ENCODE measurements around the gene SLIT1.

The SLIT1 gene

DNA sequence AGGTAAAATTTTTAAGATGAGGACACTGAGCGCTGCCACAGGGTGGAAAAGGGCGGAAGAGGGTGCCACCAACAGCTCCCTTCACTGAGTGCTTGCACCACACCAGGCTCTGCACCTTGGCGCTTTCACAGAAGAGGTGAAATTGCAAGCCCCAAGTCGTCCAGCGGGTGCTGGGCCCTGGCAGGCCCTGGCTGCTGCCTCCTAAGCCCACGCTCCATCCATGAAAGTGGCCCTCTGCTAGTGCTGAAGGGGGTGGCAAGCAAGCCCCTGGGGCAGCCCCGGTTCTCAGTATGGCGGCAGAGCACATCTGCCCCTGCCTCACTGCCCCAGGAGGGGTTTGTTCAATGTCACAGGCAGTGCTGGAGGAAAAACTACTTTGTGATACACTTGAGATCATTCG is 95.1 kb downstream of the SLIT1 start:
- Histone ChIP-seq H3K27me3 (ENCODE audit: insufficient read depth, low read length) (no peaks in the 10 kb centered on the region), H3K36me3 (ENCODE audit: insufficient read depth, low read length) (no peaks in the 10 kb centered on the region), H3K9me3 (ENCODE audit: low read length) (no peaks in the 10 kb centered on the region), H3K4me2 (ENCODE audit: low read length) (no peak overlapping the region), H3F3A (ENCODE audit: insufficient read depth, low read length) (no peaks in the 10 kb centered on the region), H2AFZ (ENCODE audit: low read length) (no peak overlapping the region), H3K9me2 (ENCODE audit: low read depth, low read length) (no peaks in the 10 kb centered on the region), H3K4me1 (ENCODE audit: insufficient read depth, low read length, severe bottlenecking) (peaks cover under 1% of the 10 kb centered on the region), H4K20me1 (ENCODE audit: insufficient read depth, low read length) (no peaks in the 10 kb centered on the region), H3K79me2 (ENCODE audit: insufficient read depth, low read length) (no peaks in the 10 kb centered on the region), H3K9ac (ENCODE audit: low read length) (no peak overlapping the region), H3K4me3 (ENCODE audit: low read depth, low read length, poor library complexity, severe bottlenecking) (no peak overlapping the region), H3K27ac (ENCODE audit: low read depth, low read length, poor library complexity, severe bottlenecking) (no peak overlapping the region)
- TF ChIP-seq, protein P1, sequence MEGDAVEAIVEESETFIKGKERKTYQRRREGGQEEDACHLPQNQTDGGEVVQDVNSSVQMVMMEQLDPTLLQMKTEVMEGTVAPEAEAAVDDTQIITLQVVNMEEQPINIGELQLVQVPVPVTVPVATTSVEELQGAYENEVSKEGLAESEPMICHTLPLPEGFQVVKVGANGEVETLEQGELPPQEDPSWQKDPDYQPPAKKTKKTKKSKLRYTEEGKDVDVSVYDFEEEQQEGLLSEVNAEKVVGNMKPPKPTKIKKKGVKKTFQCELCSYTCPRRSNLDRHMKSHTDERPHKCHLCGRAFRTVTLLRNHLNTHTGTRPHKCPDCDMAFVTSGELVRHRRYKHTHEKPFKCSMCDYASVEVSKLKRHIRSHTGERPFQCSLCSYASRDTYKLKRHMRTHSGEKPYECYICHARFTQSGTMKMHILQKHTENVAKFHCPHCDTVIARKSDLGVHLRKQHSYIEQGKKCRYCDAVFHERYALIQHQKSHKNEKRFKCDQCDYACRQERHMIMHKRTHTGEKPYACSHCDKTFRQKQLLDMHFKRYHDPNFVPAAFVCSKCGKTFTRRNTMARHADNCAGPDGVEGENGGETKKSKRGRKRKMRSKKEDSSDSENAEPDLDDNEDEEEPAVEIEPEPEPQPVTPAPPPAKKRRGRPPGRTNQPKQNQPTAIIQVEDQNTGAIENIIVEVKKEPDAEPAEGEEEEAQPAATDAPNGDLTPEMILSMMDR (IDR thresholded peaks at IDR 0.05; ENCODE audit: low read length): no peak
- no peak for TF ChIP-seq EZH2 (IDR thresholded peaks at IDR 0.05; ENCODE audit: borderline replicate concordance, low read length)

DNA sequence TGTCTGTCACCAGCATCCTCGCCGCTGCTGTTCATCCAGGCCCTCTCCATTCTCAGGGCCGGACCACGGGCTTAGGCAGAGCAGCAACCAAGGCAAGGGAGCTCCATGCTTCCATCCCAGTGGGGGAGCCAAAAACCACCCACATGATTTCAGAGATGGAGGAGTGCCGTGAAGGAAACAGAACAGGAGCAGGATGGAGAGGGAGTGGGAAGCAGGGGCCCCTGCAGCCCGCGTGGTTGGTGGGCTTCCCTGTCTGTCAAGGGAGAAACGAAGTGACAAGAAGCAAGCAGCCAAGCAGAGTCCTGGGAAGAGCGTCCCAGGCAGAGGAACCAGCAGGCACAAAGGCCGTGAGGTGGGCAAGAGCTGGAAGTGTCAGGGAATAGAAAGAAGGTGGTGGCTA is 95.7 kb downstream of the SLIT1 start:
- Histone ChIP-seq H3K79me2 (ENCODE audit: insufficient read depth, low read length) (no peaks in the 10 kb centered on the region), H3K4me3 (ENCODE audit: low read depth, low read length, poor library complexity, severe bottlenecking) (no peak overlapping the region), H3F3A (ENCODE audit: insufficient read depth, low read length) (no peaks in the 10 kb centered on the region), H4K20me1 (ENCODE audit: insufficient read depth, low read length) (no peaks in the 10 kb centered on the region), H2AFZ (ENCODE audit: low read length) (no peak overlapping the region), H3K9me3 (ENCODE audit: low read length) (no peaks in the 10 kb centered on the region), H3K9me2 (ENCODE audit: low read depth, low read length) (no peaks in the 10 kb centered on the region), H3K27ac (ENCODE audit: low read depth, low read length, poor library complexity, severe bottlenecking) (no peak overlapping the region), H3K27me3 (ENCODE audit: insufficient read depth, low read length) (no peaks in the 10 kb centered on the region), H3K4me1 (ENCODE audit: insufficient read depth, low read length, severe bottlenecking) (no peaks in the 10 kb centered on the region), H3K9ac (ENCODE audit: low read length) (no peak overlapping the region), H3K36me3 (ENCODE audit: insufficient read depth, low read length) (no peaks in the 10 kb centered on the region), H3K4me2 (ENCODE audit: low read length) (no peak overlapping the region)
- TF ChIP-seq EZH2 (IDR thresholded peaks at IDR 0.05; ENCODE audit: borderline replicate concordance, low read length): no peak
- TF ChIP-seq, protein P1 (IDR thresholded peaks at IDR 0.05; ENCODE audit: low read length): no peak

DNA sequence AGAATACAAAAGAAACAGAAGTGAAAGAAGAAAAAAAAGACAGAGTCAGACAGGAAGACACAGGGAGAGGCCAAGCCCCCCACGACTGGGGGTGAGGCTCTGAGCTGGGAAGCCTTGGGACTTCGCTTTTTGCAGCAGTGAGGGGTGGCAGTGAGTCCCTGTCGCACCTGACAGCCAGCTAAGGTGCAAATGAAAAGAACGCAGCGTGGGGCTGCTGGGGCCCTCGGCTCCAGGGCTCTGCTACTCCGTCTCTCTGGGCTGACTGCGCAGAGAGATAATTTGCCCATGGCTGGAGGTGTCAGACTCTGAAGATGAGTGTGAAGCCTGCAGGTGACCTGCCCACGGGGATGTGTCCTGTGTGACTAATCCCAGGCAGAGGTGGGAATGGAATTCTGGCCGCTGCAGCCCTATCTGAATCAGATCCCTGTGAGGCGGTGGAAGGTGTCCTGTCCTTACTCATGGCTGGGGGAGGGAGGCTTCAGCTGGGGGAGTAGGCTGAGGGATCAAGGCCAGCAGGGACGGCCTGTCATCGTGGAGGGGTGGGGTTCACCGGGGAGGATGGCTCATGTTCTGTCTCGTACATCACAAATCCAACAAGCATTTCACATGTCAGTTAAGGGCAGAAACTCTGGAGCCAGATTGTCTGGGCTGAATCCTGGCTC is 96.4 kb downstream of the SLIT1 start:
- Histone ChIP-seq H3F3A (ENCODE audit: insufficient read depth, low read length) (no peaks in the 10 kb centered on the region), H3K9me3 (ENCODE audit: low read length) (no peaks in the 10 kb centered on the region), H3K9me2 (ENCODE audit: low read depth, low read length) (no peaks in the 10 kb centered on the region), H3K4me1 (ENCODE audit: insufficient read depth, low read length, severe bottlenecking) (no peaks in the 10 kb centered on the region), H3K79me2 (ENCODE audit: insufficient read depth, low read length) (no peaks in the 10 kb centered on the region), H3K9ac (ENCODE audit: low read length) (no peak overlapping the region), H3K4me3 (ENCODE audit: low read depth, low read length, poor library complexity, severe bottlenecking) (no peak overlapping the region), H3K27ac (ENCODE audit: low read depth, low read length, poor library complexity, severe bottlenecking) (no peak overlapping the region), H4K20me1 (ENCODE audit: insufficient read depth, low read length) (no peaks in the 10 kb centered on the region), H3K4me2 (ENCODE audit: low read length) (no peak overlapping the region), H2AFZ (ENCODE audit: low read length) (no peak overlapping the region), H3K36me3 (ENCODE audit: insufficient read depth, low read length) (no peaks in the 10 kb centered on the region), H3K27me3 (ENCODE audit: insufficient read depth, low read length) (no peaks in the 10 kb centered on the region)
- TF ChIP-seq, protein P1 (IDR thresholded peaks at IDR 0.05; ENCODE audit: low read length): no peak
- TF ChIP-seq EZH2 (IDR thresholded peaks at IDR 0.05; ENCODE audit: borderline replicate concordance, low read length): no peak
